ENCODE data around the gene RTN4RL2. TPM values are rescaled to one million over a fixed set of nuclear protein-coding genes. Genes with fewer than 3 reads are reported as not detected.

The RTN4RL2 gene
- total RNA-seq, 4 donors from 2014 or later, result 0.20 to 1.5 (median 0.42) TPM; not detected in 1

DNA sequence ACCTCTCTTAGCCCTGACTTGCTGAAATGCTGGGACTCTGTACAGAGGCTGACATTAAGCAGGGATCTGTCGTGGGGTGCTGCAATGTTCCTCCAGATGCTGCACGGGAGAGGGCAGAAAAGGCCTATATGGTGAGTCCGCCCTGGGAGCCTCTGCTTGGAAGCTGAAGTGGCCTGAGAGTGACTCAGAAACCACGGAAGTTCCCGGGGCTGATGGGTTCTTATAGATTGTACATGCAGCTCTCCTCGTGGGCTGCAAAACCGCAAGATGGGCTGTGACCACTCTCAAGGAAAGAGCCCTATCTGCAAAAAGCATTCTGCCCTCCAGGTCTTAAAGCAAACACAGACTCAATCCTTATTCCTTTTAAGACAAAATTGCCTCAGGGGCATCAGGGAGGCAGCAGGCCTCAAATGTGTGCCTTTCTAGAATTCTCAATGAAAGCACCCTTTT lies 27.6 kb upstream of the RTN4RL2 start:
- 66 to 73% methylated on average over 7 of the region's 7 CpGs for WGBS, 2 donors
- H3K4me3 ChIP-seq, result no peak overlapping the region
- no peaks in the 10 kb centered on the region for H3K36me3 ChIP-seq
- H3K27me3 ChIP-seq, result no peaks in the 10 kb centered on the region
- TF ChIP-seq, protein P1, sequence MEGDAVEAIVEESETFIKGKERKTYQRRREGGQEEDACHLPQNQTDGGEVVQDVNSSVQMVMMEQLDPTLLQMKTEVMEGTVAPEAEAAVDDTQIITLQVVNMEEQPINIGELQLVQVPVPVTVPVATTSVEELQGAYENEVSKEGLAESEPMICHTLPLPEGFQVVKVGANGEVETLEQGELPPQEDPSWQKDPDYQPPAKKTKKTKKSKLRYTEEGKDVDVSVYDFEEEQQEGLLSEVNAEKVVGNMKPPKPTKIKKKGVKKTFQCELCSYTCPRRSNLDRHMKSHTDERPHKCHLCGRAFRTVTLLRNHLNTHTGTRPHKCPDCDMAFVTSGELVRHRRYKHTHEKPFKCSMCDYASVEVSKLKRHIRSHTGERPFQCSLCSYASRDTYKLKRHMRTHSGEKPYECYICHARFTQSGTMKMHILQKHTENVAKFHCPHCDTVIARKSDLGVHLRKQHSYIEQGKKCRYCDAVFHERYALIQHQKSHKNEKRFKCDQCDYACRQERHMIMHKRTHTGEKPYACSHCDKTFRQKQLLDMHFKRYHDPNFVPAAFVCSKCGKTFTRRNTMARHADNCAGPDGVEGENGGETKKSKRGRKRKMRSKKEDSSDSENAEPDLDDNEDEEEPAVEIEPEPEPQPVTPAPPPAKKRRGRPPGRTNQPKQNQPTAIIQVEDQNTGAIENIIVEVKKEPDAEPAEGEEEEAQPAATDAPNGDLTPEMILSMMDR (IDR thresholded peaks at IDR 0.05), result no peak
- TF ChIP-seq POLR2A (IDR thresholded peaks at IDR 0.05) (no peak), EP300 (IDR thresholded peaks at IDR 0.05) (no peak)
- H3K27ac ChIP-seq, result peak overlapping the region in 2 of 4 donors; percentile 70 to 77
- no peaks in the 10 kb centered on the region for H3K9me3 ChIP-seq
- peaks cover 5 to 58% (median 16%) of the 10 kb centered on the region in 4 donors for H3K4me1 ChIP-seq
- peak in 1 of 2 donors; percentile 20 for DNase-seq (ENCODE audit: low spot score in 2 of 2)

DNA sequence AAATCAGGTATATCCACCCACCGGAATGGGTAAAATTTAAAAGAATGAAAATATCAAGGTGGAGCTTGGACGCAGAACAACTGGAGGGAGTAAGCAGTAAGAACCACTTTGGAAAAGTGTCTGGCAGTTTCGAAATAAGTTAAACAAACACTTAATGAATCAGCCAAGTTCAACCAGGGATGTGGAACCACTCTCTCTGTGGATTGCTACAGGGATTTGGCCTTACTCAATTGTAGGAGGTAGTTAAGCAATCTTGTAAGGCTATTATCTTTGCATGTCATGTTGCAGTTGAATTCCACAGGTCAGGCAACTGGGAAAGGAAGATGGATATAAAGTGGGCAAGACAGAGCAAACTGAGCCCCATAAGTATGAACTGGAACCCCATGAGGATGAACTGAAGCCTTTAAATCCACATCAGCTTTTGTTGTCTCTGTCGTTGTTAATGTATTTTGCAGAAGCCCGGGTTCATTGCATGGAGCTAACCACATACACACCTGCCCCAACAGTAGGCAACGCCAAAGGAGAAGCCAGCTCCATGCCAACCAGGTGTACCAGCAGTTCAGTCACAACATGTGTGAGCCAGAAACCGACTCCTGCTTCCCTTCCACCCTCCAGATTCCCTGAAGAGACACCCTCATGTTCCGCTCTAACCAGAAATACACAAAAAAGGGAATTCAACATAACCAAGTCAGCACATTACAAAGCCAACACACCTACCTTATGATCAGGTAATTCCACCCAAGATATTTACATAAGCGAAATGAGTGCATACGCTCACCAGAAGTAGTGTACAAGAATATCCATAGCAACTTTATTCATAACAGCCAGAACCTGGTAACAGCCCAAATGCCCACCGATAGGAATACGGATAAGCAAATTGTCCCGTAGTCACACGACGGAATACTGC lies 25.4 kb upstream of the RTN4RL2 start:
- Histone ChIP-seq H3K27me3 (no peaks in the 10 kb centered on the region), H3K27ac (peak overlapping the region in 1 of 4 donors; percentile 52), H3K4me1 (peaks cover 0 to 43% (median 8%) of the 10 kb centered on the region in 4 donors), H3K9me3 (no peaks in the 10 kb centered on the region), H3K4me3 (no peak overlapping the region), H3K36me3 (no peaks in the 10 kb centered on the region)
- WGBS, 2 donors, result 73 to 74% methylated on average over 15 of the region's 15 CpGs
- TF ChIP-seq EP300 (IDR thresholded peaks at IDR 0.05) (peak; percentile 48 to 94), POLR2A (IDR thresholded peaks at IDR 0.05) (no peak)
- peak in 1 of 2 donors; percentile 64 for DNase-seq (ENCODE audit: low spot score in 2 of 2)

DNA sequence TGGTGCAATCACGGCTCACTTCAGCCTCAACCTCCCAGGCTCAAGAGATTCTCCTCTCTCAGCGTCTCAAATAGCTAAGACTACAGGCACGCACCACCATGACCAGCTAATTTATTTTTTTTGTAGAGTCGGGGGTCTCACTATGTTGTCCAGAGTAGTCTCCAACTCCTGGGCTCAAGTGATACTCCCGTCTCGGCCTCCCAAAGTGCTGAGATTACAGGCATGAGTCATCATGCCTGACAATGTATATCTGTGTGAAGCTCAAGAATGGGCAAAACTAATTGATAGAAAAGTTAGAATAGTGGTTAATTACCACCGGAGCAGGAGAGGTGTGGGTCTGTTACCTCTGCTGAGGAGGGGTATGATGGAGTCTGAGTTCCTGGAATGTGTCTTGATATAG lies 24.3 kb upstream of the RTN4RL2 start:
- TF ChIP-seq EP300 (IDR thresholded peaks at IDR 0.05), result no peak
- TF ChIP-seq, protein P1 (IDR thresholded peaks at IDR 0.05), result no peak
- no peak for TF ChIP-seq POLR2A (IDR thresholded peaks at IDR 0.05)
- no peak for DNase-seq (ENCODE audit: low spot score in 2 of 2)
- Histone ChIP-seq H3K4me1 (peaks cover 0 to 36% (median 8%) of the 10 kb centered on the region in 4 donors), H3K27ac (no peak overlapping the region), H3K36me3 (no peaks in the 10 kb centered on the region), H3K9me3 (no peaks in the 10 kb centered on the region), H3K4me3 (no peak overlapping the region), H3K27me3 (no peaks in the 10 kb centered on the region)
- 84 to 85% methylated on average over 7 of the region's 7 CpGs for WGBS, 2 donors

DNA sequence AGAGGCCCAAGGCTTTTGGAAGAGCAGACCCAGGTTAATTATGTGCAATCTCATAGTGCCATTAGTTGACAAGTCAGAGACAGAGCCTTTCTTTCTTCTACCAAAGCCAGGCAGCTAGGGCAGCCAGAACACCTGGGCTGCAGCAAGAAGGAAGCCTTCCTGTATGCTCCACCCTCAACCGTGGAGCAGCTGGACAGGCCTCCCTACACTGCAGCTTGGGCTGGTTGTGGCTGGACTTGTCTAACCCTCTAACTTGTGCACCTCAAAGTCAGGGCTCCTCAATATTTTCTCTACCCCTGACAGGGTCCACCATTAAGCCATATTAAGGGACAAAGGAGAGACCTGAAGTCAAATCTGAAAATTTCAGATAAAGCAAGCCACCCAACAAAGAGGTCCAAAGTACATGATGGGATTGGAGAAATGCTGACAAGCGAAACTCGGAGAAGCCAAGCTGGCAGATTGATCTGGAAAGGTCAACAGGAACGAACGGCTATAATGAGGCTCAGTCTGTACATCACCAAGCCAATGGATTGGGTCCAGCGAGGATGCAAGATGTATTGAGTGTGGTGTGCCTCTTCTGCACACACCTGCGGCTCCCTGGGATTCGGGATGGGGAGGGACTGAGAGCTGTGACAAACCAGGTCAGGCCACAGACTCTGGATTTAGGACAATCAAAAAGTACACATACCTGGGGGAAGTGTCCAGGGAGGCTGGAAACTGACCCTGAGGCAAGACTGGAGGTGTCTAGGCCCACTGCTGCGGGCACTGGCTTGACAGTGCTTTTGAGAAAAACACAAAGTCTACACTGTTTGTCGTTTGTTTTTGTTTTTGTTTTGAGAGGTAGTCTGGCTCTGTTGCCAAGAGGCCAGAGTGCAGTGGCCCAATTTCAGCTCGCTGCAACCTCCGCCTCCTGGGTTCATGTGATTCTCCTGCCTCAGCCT lies 21.7 kb upstream of the RTN4RL2 start:
- no peak overlapping the region for H3K27ac ChIP-seq
- 84 to 86% methylated on average over 11 to 12 of the region's 12 CpGs for WGBS, 2 donors
- no peaks in the 10 kb centered on the region for H3K9me3 ChIP-seq
- H3K27me3 ChIP-seq, result no peaks in the 10 kb centered on the region
- H3K4me3 ChIP-seq, result no peak overlapping the region
- peaks cover 0 to 15% (median 0%) of the 10 kb centered on the region in 4 donors for H3K4me1 ChIP-seq
- no peaks in the 10 kb centered on the region for H3K36me3 ChIP-seq
- TF ChIP-seq POLR2A (IDR thresholded peaks at IDR 0.05), result no peak
- TF ChIP-seq, protein P1 (IDR thresholded peaks at IDR 0.05), result no peak
- TF ChIP-seq EP300 (IDR thresholded peaks at IDR 0.05), result no peak
- no peak for DNase-seq (ENCODE audit: low spot score in 2 of 2)

DNA sequence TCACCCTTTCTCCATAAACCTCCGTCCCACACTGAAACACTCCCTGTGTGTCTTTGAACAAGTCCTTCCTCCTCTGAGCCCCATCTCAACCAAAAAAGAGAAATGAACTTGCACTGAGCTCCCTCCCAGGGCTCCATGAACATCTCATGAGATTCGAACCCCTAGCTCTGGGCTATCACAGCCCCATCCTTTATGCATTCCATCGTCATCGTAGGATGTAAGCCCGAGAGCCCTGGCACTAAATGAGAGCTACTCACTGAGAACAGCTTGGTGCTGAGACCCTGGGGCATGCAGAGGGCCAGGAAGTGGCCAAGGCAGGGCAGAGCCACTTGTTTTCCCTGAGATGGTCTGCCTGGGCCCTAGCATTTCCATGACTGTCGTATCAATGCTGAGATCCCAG lies 20.5 kb upstream of the RTN4RL2 start:
- H3K4me3 ChIP-seq, result no peak overlapping the region
- TF ChIP-seq POLR2A (IDR thresholded peaks at IDR 0.05) (no peak), EP300 (IDR thresholded peaks at IDR 0.05) (no peak)
- TF ChIP-seq, protein P1 (IDR thresholded peaks at IDR 0.05), result no peak
- no peaks in the 10 kb centered on the region for H3K27me3 ChIP-seq
- DNase-seq (ENCODE audit: low spot score in 2 of 2), result no peak
- peaks cover 0 to 6% (median 0%) of the 10 kb centered on the region in 4 donors for H3K4me1 ChIP-seq
- WGBS, 2 donors, result 76 to 80% methylated on average over 6 of the region's 6 CpGs
- H3K9me3 ChIP-seq, result no peaks in the 10 kb centered on the region
- no peak overlapping the region for H3K27ac ChIP-seq
- no peaks in the 10 kb centered on the region for H3K36me3 ChIP-seq

Measured in tibial nerve (tissue), 4 donors.